Mammary epithelial cell (primary cell): ENCODE measurements around the gene CARMIL3.

Source experiments
- EZH2 ChIP-seq: IDR thresholded peaks from 2 replicates; pipeline ENCODE4 v1.6.1; 2012; ENCODE audit warnings: low read length, inconsistent platforms, borderline replicate concordance
- TF ChIP-seq, protein P1 (sequence below), 2 donors: IDR thresholded peaks in 1 of 2; conservative IDR thresholded peaks in 1 of 2; 2 replicates each; pipeline ENCODE4 v1.5.1; 2011 to 2012; ENCODE audit warnings: inconsistent platforms in 2 of 2, low read length in 2 of 2, mild to moderate bottlenecking in 2 of 2, control low read depth in 1 of 2, low read depth in 1 of 2; ENCODE audit not compliant: insufficient read depth in 1 of 2; ENCODE audit errors: extremely low read depth in 1 of 2

DNA sequence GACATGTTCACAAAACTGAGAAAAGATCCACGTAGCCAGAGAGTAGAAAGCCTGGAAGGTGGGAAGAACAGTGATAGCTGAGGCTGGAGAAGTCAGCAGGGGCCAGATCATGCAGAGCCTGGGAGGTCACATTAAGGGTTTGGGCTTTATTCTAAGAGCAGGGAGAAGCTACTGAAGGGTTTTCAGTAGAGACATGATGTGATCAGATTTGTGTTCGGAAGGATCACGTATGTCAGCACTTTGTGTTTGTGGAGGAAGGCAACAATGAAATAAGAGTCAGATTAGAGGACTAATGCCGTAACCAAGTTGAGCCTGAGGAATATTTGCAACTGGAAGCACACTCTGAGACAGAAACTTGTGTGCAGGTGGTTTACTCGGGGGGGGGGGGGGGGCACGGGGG, 38.1 kb downstream of the CARMIL3 start:
- TF ChIP-seq, protein P1, sequence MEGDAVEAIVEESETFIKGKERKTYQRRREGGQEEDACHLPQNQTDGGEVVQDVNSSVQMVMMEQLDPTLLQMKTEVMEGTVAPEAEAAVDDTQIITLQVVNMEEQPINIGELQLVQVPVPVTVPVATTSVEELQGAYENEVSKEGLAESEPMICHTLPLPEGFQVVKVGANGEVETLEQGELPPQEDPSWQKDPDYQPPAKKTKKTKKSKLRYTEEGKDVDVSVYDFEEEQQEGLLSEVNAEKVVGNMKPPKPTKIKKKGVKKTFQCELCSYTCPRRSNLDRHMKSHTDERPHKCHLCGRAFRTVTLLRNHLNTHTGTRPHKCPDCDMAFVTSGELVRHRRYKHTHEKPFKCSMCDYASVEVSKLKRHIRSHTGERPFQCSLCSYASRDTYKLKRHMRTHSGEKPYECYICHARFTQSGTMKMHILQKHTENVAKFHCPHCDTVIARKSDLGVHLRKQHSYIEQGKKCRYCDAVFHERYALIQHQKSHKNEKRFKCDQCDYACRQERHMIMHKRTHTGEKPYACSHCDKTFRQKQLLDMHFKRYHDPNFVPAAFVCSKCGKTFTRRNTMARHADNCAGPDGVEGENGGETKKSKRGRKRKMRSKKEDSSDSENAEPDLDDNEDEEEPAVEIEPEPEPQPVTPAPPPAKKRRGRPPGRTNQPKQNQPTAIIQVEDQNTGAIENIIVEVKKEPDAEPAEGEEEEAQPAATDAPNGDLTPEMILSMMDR (conservative IDR thresholded peaks at IDR 0.05 in 1 of 2, IDR thresholded peaks at IDR 0.05 in 1 of 2; ENCODE audit: extremely low read depth in 1 of 2, insufficient read depth in 1 of 2, low read depth in 1 of 2, low read length in 2 of 2): no peak
- no peak for TF ChIP-seq EZH2
